Lung (tissue), 12 donors: Measurements from ENCODE around the gene MSANTD1. TPM values are rescaled to one million over a fixed set of nuclear protein-coding genes. Genes with fewer than 3 reads are reported as not detected.

Experiments used
- ATAC-seq: fragments of 200-7000 bp; cut with Tn5 transposase; one replicate; pipeline ENCODE4 v1.9.1; 2020; ENCODE audit warnings: moderate number of reproducible peaks; ENCODE audit not compliant: insufficient read depth, low FRiP score
- DNase-seq, 3 donors: peaks; one replicate each; pipeline ENCODE4 v3.0.0-alpha.2; 2013 to 2017
- H3K27ac ChIP-seq, 2 donors: one replicate each; pipeline ENCODE4 v1.5.1; 2013; ENCODE audit warnings: mild to moderate bottlenecking in 2 of 2, moderate library complexity in 2 of 2, control low read depth in 1 of 2, inconsistent platforms in 1 of 2, low read depth in 1 of 2, low read length in 1 of 2
- H3K27me3 ChIP-seq, 3 donors: one replicate each; pipeline ENCODE4 v1.5.1; 2013; ENCODE audit warnings: low read length in 2 of 3; ENCODE audit not compliant: control insufficient read depth in 3 of 3, insufficient read depth in 3 of 3
- H3K36me3 ChIP-seq, 4 donors: one replicate each; pipeline ENCODE4 v1.5.1; 2013; ENCODE audit warnings: low read length in 4 of 4, mild to moderate bottlenecking in 1 of 4, moderate library complexity in 1 of 4; ENCODE audit not compliant: control insufficient read depth in 4 of 4, insufficient read depth in 4 of 4
- H3K4me1 ChIP-seq, 5 donors: one replicate each; pipeline ENCODE4 v1.5.1; 2013; ENCODE audit warnings: low read length in 5 of 5, mild to moderate bottlenecking in 2 of 5, moderate library complexity in 1 of 5; ENCODE audit not compliant: control insufficient read depth in 5 of 5, insufficient read depth in 5 of 5
- H3K4me3 ChIP-seq: one replicate; pipeline ENCODE4 v1.5.1; 2013; ENCODE audit warnings: mild to moderate bottlenecking, control low read depth, moderate library complexity
- H3K9ac ChIP-seq, 2 donors: one replicate each; pipeline ENCODE4 v1.5.1; 2013; ENCODE audit warnings: low read length in 2 of 2, control low read depth in 1 of 2; ENCODE audit not compliant: insufficient read depth in 1 of 2
- H3K9me3 ChIP-seq, 4 donors: one replicate each; pipeline ENCODE4 v1.5.1; 2013; ENCODE audit warnings: low read length in 3 of 4, mild to moderate bottlenecking in 1 of 4, moderate library complexity in 1 of 4; ENCODE audit not compliant: control insufficient read depth in 4 of 4, insufficient read depth in 3 of 4
- CTCF ChIP-seq: IDR thresholded peaks from 2 replicates; pipeline ENCODE4 v1.5.1; 2012; ENCODE audit warnings: mild to moderate bottlenecking; ENCODE audit errors: control extremely low read depth, extremely low read depth
- WGBS, 2 donors: extraction: QIAGEN DNeasy Blood & Tissue Kit; methylation state at CpG; one replicate each; pipeline ENCODE4 v1.1.7; 2013; 5-methylcytosine and 5-hydroxymethylcytosine counted together
- polyA plus RNA-seq, 2 donors: library from polyadenylated mRNA; stranded (reverse); fragments of 200-250 nt; gene quantifications; one replicate each; pipeline ENCODE4 v1.2.1, GENCODE V29; 2013
- total RNA-seq, 2 donors: library from RNA; depleted of rRNA in 1 of 2; stranded (reverse); fragments of >200 nt in 1 of 2; gene quantifications; one replicate each; pipeline ENCODE4 v1.2.1, GENCODE V29; 2014 to 2021
- donor health status: control.
- donor health status: control.
- donor health status: Bipolar disorder and iron deficiency.
- donor health status: healthy.
- donor health status: DM: yes; HTN: yes; CAD: no.

Gene MSANTD1
- total and polyA plus RNA-seq, 4 donors, result 0.35 to 1.4 (median 0.88) TPM

- Histone ChIP-seq H3K9me3 (no peaks in the 10 kb centered on the region), H3K4me1 (no peaks in the 10 kb centered on the region), H3K27ac (no peak overlapping the region), H3K27me3 (no peaks in the 10 kb centered on the region), H3K4me3 (no peak overlapping the region), H3K36me3 (no peaks in the 10 kb centered on the region), H3K9ac (no peak overlapping the region)
- WGBS, 2 donors, result 88 to 95% methylated on average over 14 of the region's 14 CpGs
- TF ChIP-seq CTCF, result no peak
- ATAC-seq (no peak), DNase-seq (no peak)
These were observed 22.2 kb downstream of the MSANTD1 start for GRCh38 chr4:3271131-3271530.

GRCh38 chr4:3276986-3277385 lies 28.0 kb downstream of the MSANTD1 start:
- H3K27ac ChIP-seq, result no peak overlapping the region
- no peak overlapping the region for H3K4me3 ChIP-seq
- H3K4me1 ChIP-seq, result no peaks in the 10 kb centered on the region
- ATAC-seq (no peak), DNase-seq (peak in 2 of 3 donors; percentile 46 to 56)
- H3K9me3 ChIP-seq, result no peaks in the 10 kb centered on the region
- no peak for TF ChIP-seq CTCF
- H3K36me3 ChIP-seq, result no peaks in the 10 kb centered on the region
- 84 to 86% methylated on average over 9 of the region's 9 CpGs for WGBS, 2 donors
- H3K9ac ChIP-seq, result no peak overlapping the region
- no peaks in the 10 kb centered on the region for H3K27me3 ChIP-seq

- no peaks in the 10 kb centered on the region for H3K27me3 ChIP-seq
- no peaks in the 10 kb centered on the region for H3K4me1 ChIP-seq
- TF ChIP-seq CTCF, result no peak
- no peak for ATAC-seq
- no peak overlapping the region for H3K27ac ChIP-seq
- no peak overlapping the region for H3K4me3 ChIP-seq
- 90 to 98% methylated on average over 3 of the region's 3 CpGs for WGBS, 2 donors
- H3K36me3 ChIP-seq, result no peaks in the 10 kb centered on the region
- no peaks in the 10 kb centered on the region for H3K9me3 ChIP-seq
- H3K9ac ChIP-seq, result no peak overlapping the region
- no peak for DNase-seq
These were observed 31.5 kb downstream of the MSANTD1 start for GRCh38 chr4:3280466-3280865.

- TF ChIP-seq CTCF, result no peak
These were observed 34.5 kb downstream of the MSANTD1 start for GRCh38 chr4:3283483-3283882.

More at GRCh38 chr4:3283483-3283882, 34.5 kb downstream of the MSANTD1 start:
- H3K9me3 ChIP-seq, result peaks cover 0 to 1% (median 0%) of the 10 kb centered on the region in 4 donors
- H3K9ac ChIP-seq, result no peak overlapping the region
- no peaks in the 10 kb centered on the region for H3K36me3 ChIP-seq
- ATAC-seq (no peak), DNase-seq (no peak)
- no peak overlapping the region for H3K27ac ChIP-seq
- 85 to 97% methylated on average over 6 of the region's 6 CpGs for WGBS, 2 donors
- no peak overlapping the region for H3K4me3 ChIP-seq
- H3K4me1 ChIP-seq, result peaks cover 0 to 21% (median 4%) of the 10 kb centered on the region in 5 donors
- H3K27me3 ChIP-seq, result peaks cover 0 to 5% (median 0%) of the 10 kb centered on the region in 3 donors
